Stimulated activated CD4-positive, alpha-beta T cell treated with anti-CD3 and anti-CD28 coated beads, Interleukin-15, amount 100 ng/mL, for 24 hours (primary cell): ENCODE measurements around the gene FAM120AOS.
"Not testable (repeated sequence)": the region's sequence is repeated elsewhere in the genome, so short reads cannot be mapped to it uniquely, and the experiment has no call there.

Experiments
- DNase-seq: peaks from one replicate; pipeline ENCODE4 v3.0.0-alpha.2; 2020

FAM120AOS gene

GRCh38 chr9:93466416-93467061, 13.2 kb upstream of the FAM120AOS start:
- DNase-seq = no peak

DNA sequence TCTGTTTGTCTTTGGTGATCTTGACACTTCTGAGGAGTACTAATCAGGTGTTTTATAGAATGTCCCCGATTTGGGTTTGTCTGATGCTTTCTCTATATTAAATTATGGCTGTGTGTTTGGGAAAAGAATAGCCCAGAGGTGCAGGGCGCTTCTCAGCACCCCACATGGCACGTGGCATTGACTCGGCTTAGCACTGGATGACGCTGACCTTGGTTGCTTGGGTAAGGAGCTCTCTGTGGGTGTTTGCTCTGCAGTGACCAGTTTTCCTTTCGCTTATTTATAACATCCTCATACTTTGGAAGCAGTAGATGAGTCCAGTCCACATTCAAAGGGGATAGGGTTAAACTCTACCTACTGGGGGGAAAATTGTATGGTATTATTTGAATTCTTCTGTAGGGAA, 12.5 kb upstream of the FAM120AOS start:
- no peak for DNase-seq

- DNase-seq = no peak
These were observed 11.5 kb upstream of the FAM120AOS start for GRCh38 chr9:93464876-93465275.

DNA sequence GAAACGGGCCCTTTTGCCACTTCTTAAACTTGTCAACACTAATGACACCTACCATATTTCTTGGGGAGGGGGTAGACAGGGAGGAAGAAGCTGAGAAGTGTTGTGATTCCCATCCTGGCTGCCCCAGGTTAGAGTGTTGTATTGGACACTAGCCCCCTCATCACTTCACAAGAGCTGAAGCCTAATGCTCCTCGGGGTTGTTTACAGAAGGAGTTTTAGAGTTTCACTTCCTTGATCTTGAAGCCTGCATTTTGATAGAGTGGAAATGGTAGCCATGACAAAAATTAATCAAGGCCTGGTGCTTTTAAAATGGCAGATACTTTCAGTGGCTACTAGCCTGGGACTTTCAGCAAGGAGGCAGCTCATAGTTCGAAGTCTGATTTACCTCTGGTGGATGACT, 11.0 kb upstream of the FAM120AOS start:
- no peak for DNase-seq

GRCh38 chr9:93463638-93464248, 10.4 kb upstream of the FAM120AOS start:
- DNase-seq = no peak

GRCh38 chr9:93461821-93462220, 8.4 kb upstream of the FAM120AOS start:
- DNase-seq = no peak

DNA sequence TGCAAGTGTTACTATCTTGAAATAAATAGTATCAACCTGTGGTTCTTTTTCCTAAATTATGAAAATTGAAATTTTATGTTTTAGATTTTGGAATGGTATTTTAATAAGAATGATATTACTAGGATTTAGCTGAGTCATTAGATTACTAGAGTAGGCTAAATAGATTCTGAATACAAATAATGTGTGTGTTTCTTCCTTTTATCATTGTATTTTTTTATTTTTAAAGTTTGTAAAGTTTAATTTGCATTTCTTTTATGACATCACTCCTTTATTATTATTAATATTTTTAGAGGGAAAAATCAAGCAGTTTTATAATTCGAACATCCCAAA, 8.0 kb upstream of the FAM120AOS start:
- DNase-seq = no peak

DNA sequence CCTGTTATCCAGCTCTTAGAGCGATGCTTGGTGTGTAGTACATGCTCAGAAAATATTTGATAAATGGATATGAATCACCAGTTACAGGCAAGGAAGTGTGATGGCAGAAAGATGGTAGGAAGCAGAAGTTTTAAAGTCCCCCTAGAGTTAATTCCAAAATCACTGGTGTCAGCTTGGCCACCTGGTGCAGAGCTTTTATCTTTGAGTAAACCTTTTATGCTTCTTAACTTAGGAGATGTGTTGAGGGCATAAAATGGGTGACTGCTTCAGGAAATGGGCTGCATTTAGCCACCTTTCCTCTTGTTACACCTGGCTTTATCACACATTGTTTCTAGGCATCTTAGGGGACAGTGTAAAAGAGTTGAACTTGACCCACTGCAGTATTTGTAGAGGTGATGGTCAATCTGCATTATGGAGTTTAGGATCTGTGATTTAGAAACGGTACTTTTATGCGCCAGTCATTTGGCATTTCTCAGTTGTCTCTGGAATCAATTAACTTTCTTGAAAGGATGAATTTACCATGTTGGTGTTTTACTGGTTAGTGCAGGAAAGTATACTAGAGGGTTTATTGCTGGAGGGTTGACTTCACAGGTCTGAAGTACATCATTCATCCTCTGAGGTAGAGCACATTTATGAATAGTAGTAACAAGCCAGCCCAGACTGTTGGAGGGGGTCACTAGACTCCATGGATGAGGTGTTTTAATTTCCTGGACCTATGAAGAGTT, 7.5 kb upstream of the FAM120AOS start:
- DNase-seq = no peak

DNA sequence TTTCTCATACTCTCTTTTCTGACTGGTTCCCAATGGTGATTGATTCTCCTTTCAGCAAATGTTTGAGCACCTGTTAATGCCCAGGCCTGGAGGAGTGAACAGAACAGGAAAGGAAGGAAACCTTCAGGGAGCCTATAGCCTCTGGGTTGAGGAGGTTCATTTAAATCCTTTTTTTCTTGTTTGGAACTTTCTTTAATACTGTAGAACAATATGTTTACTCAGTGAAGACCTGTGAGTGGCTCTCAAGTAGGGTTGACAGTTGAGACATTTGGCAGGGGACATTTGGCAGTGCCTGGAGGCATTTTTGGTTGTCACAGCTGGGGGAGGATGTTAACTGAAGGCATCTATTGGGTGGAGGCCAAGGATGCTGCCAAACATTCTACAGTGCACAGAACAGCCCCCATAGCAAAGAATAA, 6.1 kb upstream of the FAM120AOS start:
- DNase-seq = no peak

GRCh38 chr9:93458712-93459111, 5.3 kb upstream of the FAM120AOS start:
- DNase-seq = no peak

- DNase-seq = no peak
These were observed 3.6 kb upstream of the FAM120AOS start for GRCh38 chr9:93457006-93457405.

DNA sequence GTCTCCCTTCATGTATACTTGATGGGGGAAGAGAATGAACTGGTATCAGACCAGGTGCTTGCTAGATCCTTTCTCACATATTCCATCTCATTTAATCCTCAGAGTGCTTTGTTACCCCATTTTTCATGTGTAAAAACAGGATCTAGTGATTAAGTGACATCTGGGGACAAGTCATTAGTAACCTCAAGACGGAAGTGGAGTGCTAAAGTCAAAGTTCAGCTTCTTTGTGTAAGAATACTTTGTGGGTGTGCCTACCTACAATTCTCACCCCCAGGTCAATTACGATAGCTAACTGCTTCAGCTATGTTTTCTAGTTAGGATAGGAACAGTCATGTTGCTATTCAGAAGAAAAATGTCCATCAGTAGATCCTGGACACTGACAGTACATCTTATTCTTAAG, 3.1 kb upstream of the FAM120AOS start:
- no peak for DNase-seq

- no peak for DNase-seq
These were observed 2.6 kb upstream of the FAM120AOS start for GRCh38 chr9:93456022-93456421.

DNA sequence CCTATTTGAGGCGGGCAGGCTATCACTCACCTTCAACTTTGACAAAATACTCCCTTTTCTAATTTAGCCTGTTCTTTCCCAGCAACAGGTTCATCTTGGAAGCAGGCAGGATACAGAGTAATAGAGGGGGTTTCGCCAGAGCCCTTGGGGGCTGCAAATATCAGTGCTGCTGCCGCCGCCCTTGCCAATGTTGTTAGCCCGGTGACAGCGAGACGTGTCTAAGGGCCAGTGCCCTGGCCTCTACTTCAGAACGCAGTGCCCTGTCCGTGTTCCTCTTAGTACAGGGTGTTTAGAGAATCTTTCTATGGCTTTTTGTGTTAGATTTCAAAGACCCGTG, 703 bp downstream of the FAM120AOS start:
- peak; percentile 12 for DNase-seq

- DNase-seq = peak; percentile 65
These were observed 1.3 kb downstream of the FAM120AOS start for GRCh38 chr9:93451849-93452709.

DNA sequence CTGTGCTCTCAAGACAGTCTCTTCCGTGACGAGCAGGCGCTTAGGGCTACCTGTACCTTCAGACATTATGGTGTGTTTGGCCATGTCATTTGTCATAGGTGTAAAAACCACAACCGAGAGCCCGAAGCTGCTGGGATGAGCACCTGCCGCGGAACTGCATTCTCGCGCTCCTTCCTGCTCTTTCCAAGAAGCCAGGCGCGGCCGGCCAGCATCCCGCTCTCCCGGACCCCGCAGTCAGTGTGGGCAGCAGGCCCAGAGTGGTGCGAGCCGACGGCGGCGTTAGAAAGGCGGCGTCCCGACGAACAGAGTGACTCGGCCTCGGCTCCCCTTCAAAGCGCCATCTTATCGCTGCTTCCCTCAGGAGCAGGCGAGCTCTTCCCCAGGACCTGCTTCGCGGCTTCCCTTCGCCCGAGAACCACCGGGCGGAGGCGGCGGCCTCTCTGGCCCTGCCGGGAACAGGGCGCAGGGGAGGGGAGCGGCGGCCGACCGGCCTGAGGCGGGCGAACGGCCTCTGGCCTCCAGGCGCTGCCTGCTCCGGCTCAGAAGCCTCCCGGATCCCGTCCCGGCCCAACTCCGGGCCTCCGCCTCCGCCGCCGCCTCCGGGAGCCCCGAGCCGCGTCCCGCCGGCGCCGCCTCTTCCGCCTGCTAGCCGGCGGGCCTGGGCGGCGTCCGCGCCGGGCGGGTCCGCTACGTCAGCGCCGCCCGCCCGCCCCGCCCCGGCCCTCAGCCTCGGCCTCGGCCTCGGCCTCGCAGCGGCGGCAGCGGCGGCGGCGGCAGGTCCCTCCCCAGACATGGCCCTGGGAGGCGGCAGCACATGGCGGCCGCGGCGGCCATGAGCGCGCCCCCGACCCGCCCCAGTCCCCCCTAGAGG, 2.2 kb downstream of the FAM120AOS start, which contains the start of gene FAM120A:
FAM120A (plus strand) TSS at position 741 of the 871 bp plus-strand sequence. CDS start 231 bp downstream, outside the sequence.
- peak; percentile 78 for DNase-seq

GRCh38 chr9:93447655-93448054, 5.7 kb downstream of the FAM120AOS start:
- no peak for DNase-seq

DNA sequence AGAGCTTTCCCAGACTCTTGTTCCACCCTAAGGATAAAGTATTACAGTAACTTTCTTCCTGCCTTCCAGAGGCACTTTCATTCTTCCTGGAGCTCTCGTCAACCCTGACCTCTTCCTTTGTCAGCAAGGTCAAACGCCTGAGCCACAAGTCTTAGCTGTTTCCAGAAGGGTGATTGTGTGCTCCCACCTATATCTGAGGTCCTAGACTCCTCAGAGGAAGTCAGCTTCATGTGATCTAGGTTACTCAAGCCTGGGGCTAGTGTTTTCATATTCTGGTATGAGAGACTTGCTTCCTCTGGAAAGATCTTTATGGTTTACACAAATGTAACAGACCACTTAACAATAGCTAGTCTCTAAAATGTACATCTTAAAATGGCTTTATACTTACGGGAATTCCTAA, 7.3 kb downstream of the FAM120AOS start:
- DNase-seq = no peak

DNA sequence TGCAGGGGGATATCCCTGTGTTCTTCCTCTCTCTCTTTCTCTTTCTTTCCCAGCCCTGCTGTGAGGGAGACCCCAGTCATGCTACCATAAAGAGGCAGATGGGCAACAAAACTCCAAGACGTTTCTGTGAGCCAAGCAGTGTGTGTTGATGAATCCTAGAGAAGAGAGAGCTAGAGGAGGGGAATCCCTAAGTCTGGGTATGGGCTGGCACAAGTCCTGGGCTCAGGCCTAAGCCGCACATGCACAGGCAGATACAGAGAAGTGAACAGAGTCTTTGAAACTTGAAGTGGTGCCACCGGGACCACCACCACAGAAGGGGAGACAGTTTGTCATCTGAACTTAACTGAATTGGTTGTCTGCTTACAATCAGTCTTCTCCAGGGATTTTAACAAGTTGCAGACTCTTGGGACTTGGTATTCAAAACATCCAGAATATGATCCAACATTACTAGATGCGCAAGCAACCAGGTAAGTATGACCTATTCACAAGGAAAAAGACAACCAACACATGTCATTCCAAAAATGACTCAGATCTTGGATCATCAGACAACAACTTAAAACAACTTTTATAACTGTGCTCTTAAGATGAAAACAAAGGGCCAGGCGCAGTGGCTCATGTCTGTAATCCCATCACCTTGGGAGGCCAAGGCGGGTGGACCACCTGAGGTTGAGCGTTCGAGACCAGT, 12.3 kb downstream of the FAM120AOS start:
- DNase-seq = no peak

GRCh38 chr9:93439301-93439700, 14.1 kb downstream of the FAM120AOS start:
- DNase-seq = not testable (repeated sequence)

DNA sequence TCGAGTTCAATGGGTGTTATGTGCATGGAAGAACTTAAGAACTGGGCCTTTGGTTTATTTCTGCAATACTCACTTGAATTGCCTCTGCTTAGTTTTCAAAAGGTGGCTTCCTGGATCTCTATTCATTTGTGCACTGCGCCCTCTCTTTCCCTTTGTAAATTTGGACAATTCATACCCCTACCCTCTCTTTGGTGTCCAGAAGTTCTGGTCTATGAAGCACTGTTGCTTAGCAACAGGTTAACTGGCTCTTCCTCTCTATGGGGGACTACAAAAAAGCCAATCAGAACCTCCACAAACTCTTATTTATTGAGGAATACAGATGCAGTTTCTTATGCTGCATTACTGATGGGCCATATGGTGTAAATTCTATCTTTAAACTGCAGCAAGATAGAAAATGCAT, 15.4 kb downstream of the FAM120AOS start:
- no peak for DNase-seq
